PC-3 (cell line): ENCODE measurements around the gene AGRP. TPM values are rescaled to one million over a fixed set of nuclear protein-coding genes. Genes with fewer than 3 reads are reported as not detected.

ENCODE experiments used
- ATAC-seq: fragments of 200-7000 bp; cut with Tn5 transposase; 2 replicates; pipeline ENCODE4 v1.9.1; 2020; ENCODE audit warnings: mild to moderate bottlenecking, moderate library complexity
- BruUV-seq: library from RNA; stranded (reverse); fragments of 400-500 nt; replicated peaks from 2 replicates; lab custom pipeline; 2021; lab: Mats Ljungman, UMichigan
- CTCF ChIA-PET: fragments of 300-600 bp; sonication (Branson Sonifier 250); formaldehyde crosslinking; loops from one replicate; lab custom pipeline; 2022; ENCODE audit warnings: antibody characterized with exemption; lab: Charles Lee
- POLR2A ChIA-PET: fragments of 300-600 bp; sonication (Branson Sonifier 250); formaldehyde crosslinking; loops from one replicate; lab custom pipeline; 2022; ENCODE audit warnings: antibody characterized with exemption; ENCODE audit not compliant: unreplicated experiment; lab: Charles Lee
- DNase-seq: peaks from one replicate; pipeline ENCODE4 v3.0.0-alpha.2; 2015
- H2AFZ ChIP-seq: fragments of 300-600 bp; sonication (generic); 2 replicates; pipeline ENCODE4 v1.6.0; 2016; ENCODE audit warnings: antibody characterized with exemption, low read length
- H3F3A ChIP-seq: fragments of 300-600 bp; sonication (generic); one replicate; pipeline ENCODE4 v1.6.0; 2017; ENCODE audit warnings: antibody characterized with exemption, low read length, control low read depth, mild to moderate bottlenecking; ENCODE audit not compliant: unreplicated experiment
- H3K27ac ChIP-seq: fragments of 300-600 bp; sonication (generic); 2 replicates; pipeline ENCODE4 v1.5.1; 2016; ENCODE audit warnings: mild to moderate bottlenecking, low read length
- H3K27me3 ChIP-seq: fragments of 300-600 bp; sonication (generic); 2 replicates; pipeline ENCODE4 v1.6.1; 2016; ENCODE audit warnings: low read length, mixed read lengths
- H3K36me3 ChIP-seq: fragments of 300-600 bp; sonication (generic); 2 replicates; pipeline ENCODE4 v1.6.1; 2016; ENCODE audit warnings: low read depth, mixed run types, low read length, mixed read lengths
- H3K4me1 ChIP-seq: fragments of 300-600 bp; sonication (generic); 2 replicates; pipeline ENCODE4 v1.5.1; 2016; ENCODE audit warnings: low read length; ENCODE audit not compliant: insufficient read depth
- H3K4me2 ChIP-seq: fragments of 300-600 bp; sonication (generic); 2 replicates; pipeline ENCODE4 v1.6.0; 2016; ENCODE audit warnings: low read length
- H3K4me3 ChIP-seq: fragments of 300-600 bp; sonication (generic); 2 replicates; pipeline ENCODE4 v1.5.1; 2016; ENCODE audit warnings: mild to moderate bottlenecking, low read length, mixed read lengths
- H3K79me2 ChIP-seq: fragments of 300-600 bp; sonication (generic); 2 replicates; pipeline ENCODE4 v1.6.1; 2017; ENCODE audit warnings: low read length, mixed read lengths
- H3K9ac ChIP-seq: fragments of 300-600 bp; sonication (generic); 2 replicates; pipeline ENCODE4 v1.6.0; 2016; ENCODE audit warnings: mild to moderate bottlenecking, low read length
- H3K9me2 ChIP-seq: fragments of 300-600 bp; sonication (generic); replicated peaks from 2 replicates; pipeline ENCODE4 v1.6.1; 2016; ENCODE audit warnings: mixed run types, low read length, mixed read lengths
- H3K9me3 ChIP-seq: fragments of 300-600 bp; sonication (generic); 2 replicates; pipeline ENCODE4 v1.6.1; 2016; ENCODE audit warnings: low read length, mixed read lengths
- H4K20me1 ChIP-seq: fragments of 300-600 bp; sonication (generic); 2 replicates; pipeline ENCODE4 v1.6.1; 2016; ENCODE audit warnings: low read length, mixed read lengths
- EZH2 ChIP-seq: fragments of 300-600 bp; sonication (generic); IDR thresholded peaks from one replicate; pipeline ENCODE4 v1.6.1; 2017; ENCODE audit warnings: antibody characterized with exemption, mild to moderate bottlenecking, low read length; ENCODE audit not compliant: unreplicated experiment
- EZH2phosphoT487 ChIP-seq: fragments of 300-600 bp; sonication (generic); IDR thresholded peaks from 2 replicates; pipeline ENCODE4 v1.6.1; 2018; ENCODE audit warnings: mild to moderate bottlenecking, antibody characterized with exemption, low read length, borderline replicate concordance
- intact Hi-C: fragments of 100-400 bp; cut with micrococcal nuclease; formaldehyde crosslinking; loops from 2 replicates; pipeline ENCODE4 v1.9.0; 2023
- total RNA-seq: library from RNA; depleted of rRNA; stranded (reverse); fragments of >200 nt; gene quantifications from 2 replicates; pipeline ENCODE4 v1.2.3, GENCODE V29; 2014
- TF ChIP-seq, protein P1 (sequence below): fragments of 300-600 bp; sonication (generic); conservative IDR thresholded peaks from 2 replicates; pipeline ENCODE4 v1.5.1; 2017; ENCODE audit warnings: antibody characterized with exemption, low read depth, mild to moderate bottlenecking, low read length

AGRP gene
- total RNA-seq, 1 experiment from 2014 or later, result not detected

DNA sequence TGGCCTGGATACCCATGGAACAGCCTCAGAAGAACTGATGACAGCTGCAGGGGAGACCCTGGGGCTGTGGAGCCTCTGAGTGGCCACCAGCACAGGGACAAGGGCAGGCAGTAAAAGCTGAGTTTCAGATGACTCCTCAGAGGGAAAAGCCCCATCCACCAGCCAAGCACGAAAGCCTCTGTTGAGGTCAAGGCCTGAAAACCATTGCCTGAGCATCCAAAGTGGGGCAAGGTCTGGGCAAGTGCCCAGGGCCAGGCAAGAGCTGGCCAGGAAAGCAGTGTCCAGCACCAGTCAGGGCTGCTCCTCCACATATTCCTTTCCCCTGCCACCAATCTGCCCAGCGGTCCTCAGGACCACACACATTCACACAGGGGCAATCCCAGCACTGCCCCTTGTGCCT lies 18.8 kb downstream of the AGRP start:
- H3K4me2 ChIP-seq, result no peak overlapping the region
- peaks cover 5% of the 10 kb centered on the region for H3K4me1 ChIP-seq
- H3K79me2 ChIP-seq, result peaks cover 30% of the 10 kb centered on the region
- H3K4me3 ChIP-seq, result no peak overlapping the region
- no peak overlapping the region for H3K27ac ChIP-seq
- H3K9ac ChIP-seq, result no peak overlapping the region
- DNase-seq (no peak), ATAC-seq (no peak)
- no peaks in the 10 kb centered on the region for H3K27me3 ChIP-seq
- H3K36me3 ChIP-seq, result no peaks in the 10 kb centered on the region
- ChIA-PET POLR2A (no interaction called here), CTCF (interaction anchor here (0.6 kb wide), 1 partner anchor 113 kb away, joined by 3 read pairs; no protein-coding TSS in a partner anchor)
- TF ChIP-seq EZH2phosphoT487, result no peak
- TF ChIP-seq, protein P1, sequence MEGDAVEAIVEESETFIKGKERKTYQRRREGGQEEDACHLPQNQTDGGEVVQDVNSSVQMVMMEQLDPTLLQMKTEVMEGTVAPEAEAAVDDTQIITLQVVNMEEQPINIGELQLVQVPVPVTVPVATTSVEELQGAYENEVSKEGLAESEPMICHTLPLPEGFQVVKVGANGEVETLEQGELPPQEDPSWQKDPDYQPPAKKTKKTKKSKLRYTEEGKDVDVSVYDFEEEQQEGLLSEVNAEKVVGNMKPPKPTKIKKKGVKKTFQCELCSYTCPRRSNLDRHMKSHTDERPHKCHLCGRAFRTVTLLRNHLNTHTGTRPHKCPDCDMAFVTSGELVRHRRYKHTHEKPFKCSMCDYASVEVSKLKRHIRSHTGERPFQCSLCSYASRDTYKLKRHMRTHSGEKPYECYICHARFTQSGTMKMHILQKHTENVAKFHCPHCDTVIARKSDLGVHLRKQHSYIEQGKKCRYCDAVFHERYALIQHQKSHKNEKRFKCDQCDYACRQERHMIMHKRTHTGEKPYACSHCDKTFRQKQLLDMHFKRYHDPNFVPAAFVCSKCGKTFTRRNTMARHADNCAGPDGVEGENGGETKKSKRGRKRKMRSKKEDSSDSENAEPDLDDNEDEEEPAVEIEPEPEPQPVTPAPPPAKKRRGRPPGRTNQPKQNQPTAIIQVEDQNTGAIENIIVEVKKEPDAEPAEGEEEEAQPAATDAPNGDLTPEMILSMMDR, result no peak
- no peak for TF ChIP-seq EZH2
- no peak overlapping the region for H2AFZ ChIP-seq
- H3K9me2 ChIP-seq, result no peaks in the 10 kb centered on the region
- peaks cover 6% of the 10 kb centered on the region; the same call in 1 of the 2 replicates for H4K20me1 ChIP-seq
- no peaks in the 10 kb centered on the region for H3K9me3 ChIP-seq
- no peaks in the 10 kb centered on the region for H3F3A ChIP-seq
- BruUV-seq, result no TSS peak
- intact Hi-C loops, result no loop called here

DNA sequence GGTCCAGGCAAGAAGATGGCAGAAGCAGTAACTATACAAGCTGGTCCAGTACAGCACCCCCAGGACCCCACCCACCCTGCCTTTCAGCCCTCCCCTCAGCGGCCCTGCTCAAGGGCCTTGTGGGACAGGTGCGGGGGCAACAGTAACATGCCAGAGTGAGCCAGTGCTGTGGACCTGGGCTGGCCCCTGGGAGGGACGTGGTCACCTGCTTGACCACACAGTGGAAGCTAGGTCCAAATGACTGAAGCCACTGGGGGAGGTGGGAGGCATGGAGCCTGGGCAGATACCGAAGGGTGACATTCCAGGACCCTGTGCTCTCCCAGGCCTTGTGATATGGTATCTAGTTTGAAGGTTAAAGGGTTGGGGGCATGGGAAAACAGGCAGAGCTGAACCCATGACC lies 19.7 kb downstream of the AGRP start:
- POLR2A ChIA-PET, result no interaction called here
- H3K27ac ChIP-seq, result no peak overlapping the region
- no peak overlapping the region for H3K4me2 ChIP-seq
- no peaks in the 10 kb centered on the region for H3K36me3 ChIP-seq
- H3K9me2 ChIP-seq, result no peaks in the 10 kb centered on the region
- ATAC-seq (no peak), DNase-seq (no peak)
- no peak for TF ChIP-seq EZH2phosphoT487
- TF ChIP-seq, protein P1, result no peak
- TF ChIP-seq EZH2, result no peak
- no peak overlapping the region for H2AFZ ChIP-seq
- no peak overlapping the region for H3K4me3 ChIP-seq
- no peaks in the 10 kb centered on the region for H3K9me3 ChIP-seq
- H3F3A ChIP-seq, result no peaks in the 10 kb centered on the region
- peaks cover 6% of the 10 kb centered on the region; the same call in 1 of the 2 replicates for H4K20me1 ChIP-seq
- CTCF ChIA-PET, result no interaction called here
- no TSS peak for BruUV-seq
- peaks cover 5% of the 10 kb centered on the region for H3K4me1 ChIP-seq
- H3K79me2 ChIP-seq, result peaks cover 27% of the 10 kb centered on the region
- intact Hi-C loops, result no loop called here
- no peaks in the 10 kb centered on the region for H3K27me3 ChIP-seq
- no peak overlapping the region for H3K9ac ChIP-seq

DNA sequence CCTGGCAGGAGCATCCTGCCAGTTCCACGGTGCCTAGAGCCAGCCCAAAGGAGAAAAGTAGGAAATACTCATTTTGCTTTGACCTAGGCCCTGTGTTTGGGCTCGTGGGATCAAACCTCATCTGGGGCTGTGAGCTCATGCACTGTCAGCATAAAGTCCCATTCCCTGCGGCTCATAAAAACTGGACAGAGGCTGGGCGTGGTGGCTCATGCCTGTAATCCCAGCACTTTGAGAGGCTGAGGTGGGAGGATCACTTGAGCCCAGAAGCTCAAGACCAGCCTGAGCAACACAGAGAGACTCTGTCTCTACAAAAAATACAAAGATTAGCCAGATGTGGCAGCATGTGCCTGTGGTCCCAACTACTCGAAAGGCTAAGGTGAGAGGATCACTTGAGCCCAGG lies 20.3 kb downstream of the AGRP start:
- intact Hi-C loops, result no loop called here
- ChIA-PET CTCF (no interaction called here), POLR2A (no interaction called here)
- no peak overlapping the region for H3K4me3 ChIP-seq
- DNase-seq (no peak), ATAC-seq (0 out of 2 replicates have a peak, but pooled peaks have one; percentile 17)
- no peak overlapping the region for H2AFZ ChIP-seq
- no peak overlapping the region for H3K27ac ChIP-seq
- H3K4me1 ChIP-seq, result peaks cover 5% of the 10 kb centered on the region
- H3K27me3 ChIP-seq, result no peaks in the 10 kb centered on the region
- H3K4me2 ChIP-seq, result no peak overlapping the region
- no peaks in the 10 kb centered on the region for H3K9me2 ChIP-seq
- no TSS peak for BruUV-seq
- no peaks in the 10 kb centered on the region for H3K9me3 ChIP-seq
- H3F3A ChIP-seq, result no peaks in the 10 kb centered on the region
- no peak overlapping the region for H3K9ac ChIP-seq
- TF ChIP-seq, protein P1, result no peak
- TF ChIP-seq EZH2, result no peak
- TF ChIP-seq EZH2phosphoT487, result no peak
- H4K20me1 ChIP-seq, result peaks cover 6% of the 10 kb centered on the region; the same call in 1 of the 2 replicates
- no peaks in the 10 kb centered on the region for H3K36me3 ChIP-seq
- H3K79me2 ChIP-seq, result peaks cover 27% of the 10 kb centered on the region
